Ovary (tissue), 3 donors: Measurements from ENCODE around the gene VPREB1.
"Not testable (repeated sequence)": the region's sequence is repeated elsewhere in the genome, so short reads cannot be mapped to it uniquely, and the experiment has no call there.

ENCODE experiments used
- POLR2A ChIP-seq: fragments of 450-650 bp; IDR thresholded peaks from one replicate; pipeline ENCODE4 v1.6.1; 2017; ENCODE audit warnings: antibody characterized with exemption, mild to moderate bottlenecking, moderate library complexity
- TF ChIP-seq, protein P1 (sequence below), 3 donors: fragments of 450-650 bp in 2 of 3; fragments of 200-600 bp in 1 of 3; IDR thresholded peaks; one replicate each; pipeline versions ENCODE4 v1.5.1 to v1.8.0; 2016 to 2022; ENCODE audit warnings: antibody characterized with exemption in 3 of 3, mild to moderate bottlenecking in 1 of 3
- donor health status: DM: no; HTN: no; CAD: no.

DNA sequence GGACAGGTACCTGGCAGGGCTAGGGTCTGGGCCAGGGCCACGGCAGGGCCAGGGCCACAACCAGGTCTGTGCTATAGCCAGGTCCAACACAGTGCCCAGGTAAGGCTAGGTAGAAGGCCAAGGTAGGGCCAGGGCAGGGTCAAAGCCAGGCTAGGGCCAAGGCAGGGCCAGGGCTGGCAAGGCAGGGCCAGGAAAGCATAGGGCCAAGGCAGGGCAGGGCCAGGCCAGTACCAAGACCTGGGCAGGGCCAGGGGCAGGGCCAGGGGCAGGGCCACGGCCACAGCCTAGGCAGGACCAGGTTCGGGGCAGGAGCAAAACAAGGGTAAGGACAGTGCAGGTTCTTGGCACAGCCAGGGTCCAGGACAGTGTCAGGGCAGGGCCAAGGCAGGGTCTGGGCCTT is 48.1 kb downstream of the VPREB1 start:
- not testable (repeated sequence) for TF ChIP-seq POLR2A
- TF ChIP-seq, protein P1, sequence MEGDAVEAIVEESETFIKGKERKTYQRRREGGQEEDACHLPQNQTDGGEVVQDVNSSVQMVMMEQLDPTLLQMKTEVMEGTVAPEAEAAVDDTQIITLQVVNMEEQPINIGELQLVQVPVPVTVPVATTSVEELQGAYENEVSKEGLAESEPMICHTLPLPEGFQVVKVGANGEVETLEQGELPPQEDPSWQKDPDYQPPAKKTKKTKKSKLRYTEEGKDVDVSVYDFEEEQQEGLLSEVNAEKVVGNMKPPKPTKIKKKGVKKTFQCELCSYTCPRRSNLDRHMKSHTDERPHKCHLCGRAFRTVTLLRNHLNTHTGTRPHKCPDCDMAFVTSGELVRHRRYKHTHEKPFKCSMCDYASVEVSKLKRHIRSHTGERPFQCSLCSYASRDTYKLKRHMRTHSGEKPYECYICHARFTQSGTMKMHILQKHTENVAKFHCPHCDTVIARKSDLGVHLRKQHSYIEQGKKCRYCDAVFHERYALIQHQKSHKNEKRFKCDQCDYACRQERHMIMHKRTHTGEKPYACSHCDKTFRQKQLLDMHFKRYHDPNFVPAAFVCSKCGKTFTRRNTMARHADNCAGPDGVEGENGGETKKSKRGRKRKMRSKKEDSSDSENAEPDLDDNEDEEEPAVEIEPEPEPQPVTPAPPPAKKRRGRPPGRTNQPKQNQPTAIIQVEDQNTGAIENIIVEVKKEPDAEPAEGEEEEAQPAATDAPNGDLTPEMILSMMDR (IDR thresholded peaks at IDR 0.05) = not testable (repeated sequence)
